NCI-H2171 (cell line): ENCODE data around the gene SDR39U1.

Experiments used
- DNase-seq: peaks from one replicate; lab custom pipeline; 2025; lab: John Stamatoyannopoulos, UW

The SDR39U1 gene

GRCh38 chr14:24441904-24442239, 704 bp downstream of the SDR39U1 start:
- peak; percentile 63 for DNase-seq

GRCh38 chr14:24441485-24441884, 1.1 kb downstream of the SDR39U1 start:
- no peak for DNase-seq

- no peak for DNase-seq
Observed at GRCh38 chr14:24440606-24441399, 1.8 kb downstream of the SDR39U1 start.

- no peak for DNase-seq
Observed at GRCh38 chr14:24439830-24440605, 2.6 kb downstream of the SDR39U1 start.

- DNase-seq, result no peak
Observed at GRCh38 chr14:24439257-24439656, 3.3 kb downstream of the SDR39U1 start.

- DNase-seq, result no peak
Observed at GRCh38 chr14:24438223-24439097, 4.1 kb downstream of the SDR39U1 start.

- no peak for DNase-seq
Observed at GRCh38 chr14:24437736-24438067, 4.9 kb downstream of the SDR39U1 start.

GRCh38 chr14:24437020-24437735, 5.4 kb downstream of the SDR39U1 start:
- no peak for DNase-seq

- peak; percentile 50 for DNase-seq
Observed at GRCh38 chr14:24436355-24437019, 6.1 kb downstream of the SDR39U1 start.

- no peak for DNase-seq
Observed at GRCh38 chr14:24435998-24436354, 6.6 kb downstream of the SDR39U1 start.

- DNase-seq, result no peak
Observed at GRCh38 chr14:24435192-24435810, 7.3 kb downstream of the SDR39U1 start.

GRCh38 chr14:24434676-24435075, 7.9 kb downstream of the SDR39U1 start:
- DNase-seq, result no peak

GRCh38 chr14:24434036-24434435, 8.5 kb downstream of the SDR39U1 start:
- DNase-seq, result no peak

GRCh38 chr14:24432259-24433131, 10.1 kb downstream of the SDR39U1 start:
- DNase-seq, result no peak

GRCh38 chr14:24431569-24432258, 10.9 kb downstream of the SDR39U1 start:
- peak; percentile 93 for DNase-seq

- DNase-seq, result no peak
Observed at GRCh38 chr14:24430682-24431568, 11.7 kb downstream of the SDR39U1 start.

GRCh38 chr14:24430143-24430681, 12.4 kb downstream of the SDR39U1 start:
- no peak for DNase-seq
